Stimulated activated CD4-positive, alpha-beta T cell treated with anti-CD3 and anti-CD28 coated beads, Interleukin-12 subunit alpha, Interleukin-12 subunit beta, amount 100 ng/mL, for 4 hours (primary cell): ENCODE results near the gene CYP2W1.
"Not testable (repeated sequence)": the region's sequence is repeated elsewhere in the genome, so short reads cannot be mapped to it uniquely, and the experiment has no call there.

Experiments used
- DNase-seq: peaks from one replicate; pipeline ENCODE4 v3.0.0-alpha.2; 2020

CYP2W1 gene

GRCh38 chr7:1030444-1031070 lies 47.6 kb downstream of the CYP2W1 start:
- no peak for DNase-seq

GRCh38 chr7:1031716-1032455 lies 48.9 kb downstream of the CYP2W1 start:
- DNase-seq = no peak

- no peak for DNase-seq
Observed at GRCh38 chr7:1032536-1033181, 49.7 kb downstream of the CYP2W1 start.

- no peak for DNase-seq
Observed at GRCh38 chr7:1033546-1034145, 50.7 kb downstream of the CYP2W1 start.

- DNase-seq = not testable (repeated sequence)
Observed at GRCh38 chr7:1034769-1035168, 51.8 kb downstream of the CYP2W1 start.

GRCh38 chr7:1036164-1036928 lies 53.4 kb downstream of the CYP2W1 start:
- not testable (repeated sequence) for DNase-seq
